Activated CD8-positive, alpha-beta memory T cell treated with anti-CD3 and anti-CD28 coated beads, Interleukin-2, amount 50 U/mL, for 4 hours (primary cell): ENCODE data around the gene CLPSL1.
A peak's percentile ranks its signal among the peaks of the same experiment; 100 is the strongest.

Experiments
- DNase-seq: peaks from one replicate; pipeline ENCODE4 v3.0.0-alpha.2; 2020

CLPSL1 gene

DNA sequence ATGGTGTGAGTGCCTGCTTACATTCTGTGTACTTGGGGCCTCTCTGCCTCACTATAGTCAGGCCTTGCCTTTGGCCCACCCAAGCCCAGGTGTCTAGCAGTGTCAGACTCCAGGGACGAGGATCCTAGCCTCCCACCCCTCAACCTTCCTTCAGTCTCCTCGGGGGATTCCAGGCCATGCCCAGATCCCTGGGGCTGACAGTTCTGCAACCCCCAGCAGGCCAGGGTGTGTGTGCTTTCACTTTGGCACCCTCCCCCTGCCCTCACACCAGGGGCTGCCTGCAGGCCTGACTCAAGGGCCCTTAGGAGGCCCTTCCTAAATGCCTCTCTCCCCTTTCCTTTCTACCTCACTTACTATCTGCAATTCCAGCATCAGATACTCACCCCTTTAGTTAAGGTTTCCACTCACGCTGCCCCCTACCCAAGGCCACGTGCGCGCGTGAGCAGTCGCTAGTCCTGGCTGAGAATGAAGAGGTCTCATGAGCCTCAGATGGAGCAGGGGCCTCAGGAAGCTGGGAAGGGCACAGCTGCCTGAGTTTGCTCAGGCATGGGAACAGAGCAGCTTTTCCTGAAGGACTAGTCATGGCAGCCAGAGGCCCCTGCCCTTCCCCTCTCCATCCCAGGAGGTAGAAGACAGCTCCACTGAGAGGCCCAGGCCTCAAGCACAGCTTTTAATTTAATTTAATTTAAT lies 17.2 kb downstream of the CLPSL1 start:
- no peak for DNase-seq

DNA sequence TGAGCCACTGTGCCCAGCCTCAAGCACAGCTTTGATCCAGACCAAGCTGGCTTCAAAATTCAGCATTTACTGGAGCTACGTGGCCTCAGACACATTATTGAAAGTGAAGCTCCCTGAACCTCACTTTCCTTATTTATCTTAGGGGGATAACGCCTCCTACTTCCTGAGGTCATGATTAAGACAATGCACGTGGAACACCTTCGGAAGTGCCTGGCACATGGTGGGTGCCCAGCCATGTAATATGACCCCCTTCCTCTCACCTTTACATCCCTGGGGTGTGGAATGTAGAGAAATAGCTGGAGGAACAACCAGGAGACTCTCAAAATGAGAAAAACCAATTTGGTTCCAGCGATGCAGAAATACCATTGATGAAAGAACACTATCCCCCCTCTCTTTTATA lies 17.9 kb downstream of the CLPSL1 start:
- DNase-seq, result no peak

DNA sequence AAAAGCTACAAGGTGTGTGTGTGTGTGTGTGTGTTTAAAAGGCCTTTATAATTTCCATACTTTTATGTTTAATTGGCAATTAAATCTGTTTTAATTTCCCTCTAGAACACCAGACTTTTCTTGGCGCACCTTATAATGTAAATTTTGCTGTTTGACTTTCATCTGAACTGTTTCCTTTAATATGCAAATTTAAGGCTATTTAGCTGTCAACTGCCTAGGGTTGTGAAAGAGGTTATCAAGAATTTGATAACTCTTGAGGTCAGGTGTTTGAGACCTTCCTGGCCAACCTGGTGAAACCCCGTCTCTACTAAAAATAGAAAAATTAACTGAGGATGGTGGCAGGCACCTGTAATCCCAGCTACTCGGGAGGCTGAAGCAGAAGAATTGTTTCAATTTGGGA lies 20.3 kb downstream of the CLPSL1 start:
- DNase-seq, result no peak

DNA sequence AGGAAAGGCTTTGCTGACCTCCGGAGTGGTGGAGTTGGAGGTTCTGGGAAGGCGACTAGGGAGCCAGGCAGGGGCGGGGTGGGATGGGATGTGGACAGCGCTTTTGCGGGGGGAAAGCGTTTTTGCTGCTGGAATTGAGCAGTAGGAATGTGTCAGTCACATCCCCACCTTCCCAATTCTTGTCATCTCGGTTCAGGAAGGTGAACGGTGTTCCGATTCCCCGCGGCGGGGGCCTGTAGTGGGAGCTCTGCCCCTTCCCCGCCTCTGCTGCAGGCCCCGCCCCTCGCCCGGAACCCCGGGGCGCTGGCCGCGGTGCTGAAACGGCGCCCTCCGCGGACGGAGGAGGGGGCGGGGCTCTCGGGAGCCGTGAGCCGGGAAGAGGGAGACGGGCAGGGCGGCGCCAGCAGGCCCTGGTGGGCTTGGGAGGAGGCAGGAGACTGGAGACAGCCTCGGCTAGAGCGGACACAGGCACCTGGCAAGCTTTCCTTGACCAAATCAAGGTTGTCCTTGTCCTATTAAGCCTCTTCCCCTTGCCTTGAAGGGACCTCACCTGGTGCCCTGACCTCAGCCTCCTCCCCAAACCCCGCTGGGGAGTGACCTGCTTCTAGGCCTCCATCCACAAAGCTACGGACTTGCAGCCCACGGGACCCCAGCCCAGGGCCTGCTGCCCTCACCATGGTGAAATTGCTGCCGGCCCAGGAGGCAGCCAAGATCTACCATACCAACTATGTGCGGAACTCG lies 24.3 kb downstream of the CLPSL1 start, which contains the start of gene LHFPL5:
TSS of gene LHFPL5 (plus strand) at position 357 of the 741 bp plus-strand sequence. CDS start at position 676, 319 bp downstream.
- DNase-seq, result peak; percentile 35

DNA sequence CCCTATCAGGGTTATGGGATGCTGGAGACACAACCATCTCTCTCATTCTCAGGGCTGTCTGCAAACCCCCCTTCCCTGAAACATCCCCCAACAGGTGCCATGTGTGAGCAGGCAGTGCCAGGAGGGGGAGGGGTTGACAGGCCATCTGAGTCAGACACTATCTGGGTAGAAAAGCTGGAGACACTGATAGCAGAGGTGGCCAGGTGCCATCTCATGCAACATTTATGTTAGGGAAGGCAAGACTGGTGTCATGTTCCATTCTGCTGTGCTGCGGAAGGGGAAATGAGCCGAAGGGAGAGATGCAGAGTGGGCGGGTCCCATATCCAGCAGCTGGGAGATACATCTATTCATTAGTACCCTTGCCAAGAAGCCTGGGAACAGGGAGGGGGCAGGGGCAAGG lies 27.9 kb downstream of the CLPSL1 start:
- no peak for DNase-seq

DNA sequence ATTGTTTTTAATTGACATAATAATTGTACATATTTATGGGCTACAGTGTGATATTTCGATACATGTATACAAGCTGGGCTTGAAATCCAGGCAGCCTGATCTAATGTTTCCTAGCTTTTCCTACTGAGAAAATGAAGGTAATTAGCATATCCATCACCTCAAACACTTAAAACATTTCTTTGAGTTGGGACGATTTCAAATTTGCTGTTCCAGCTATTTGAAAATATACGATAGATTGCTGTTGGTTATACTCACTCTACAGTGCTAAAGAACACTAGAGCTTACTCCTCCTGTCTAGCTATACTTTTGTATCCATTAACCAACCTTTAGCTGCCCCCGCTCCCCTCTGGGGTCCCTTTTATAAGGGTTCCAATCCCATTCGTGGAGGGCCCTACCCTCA lies 29.0 kb downstream of the CLPSL1 start:
- DNase-seq, result no peak

DNA sequence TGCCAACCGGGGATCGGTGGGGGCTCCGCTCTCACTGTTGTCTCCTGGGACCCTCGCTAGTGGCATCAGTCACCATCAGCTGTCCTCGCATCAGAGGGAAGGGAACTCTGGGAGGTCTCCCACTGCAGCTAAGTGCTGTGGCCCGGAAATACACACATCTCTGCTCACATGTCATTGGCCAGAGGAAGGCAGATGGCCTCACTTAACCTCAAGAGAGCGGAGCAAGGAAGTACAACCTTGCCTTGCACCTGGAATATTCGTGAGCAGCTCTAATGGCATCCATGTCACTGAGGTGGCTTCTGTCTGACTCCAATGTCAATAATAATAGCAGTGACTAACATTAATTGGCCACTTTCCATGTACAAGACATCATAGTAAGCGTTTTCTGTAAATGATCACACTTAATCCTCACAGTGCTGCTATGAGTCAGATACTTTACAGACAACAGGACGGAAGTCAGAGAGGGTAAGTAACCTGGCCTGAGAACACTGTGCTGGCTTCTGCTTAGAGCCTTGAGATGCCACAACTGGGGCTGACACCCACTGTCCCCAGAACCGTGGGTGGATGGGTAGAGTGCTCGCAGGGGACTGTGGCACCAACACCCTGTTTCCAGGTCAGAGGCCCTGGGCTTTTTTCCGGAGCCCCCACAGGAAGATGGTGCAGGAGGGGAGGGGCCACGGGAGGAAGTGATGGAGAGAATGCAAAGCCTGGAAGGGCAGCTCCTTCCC lies 30.3 kb downstream of the CLPSL1 start:
- DNase-seq, result no peak

DNA sequence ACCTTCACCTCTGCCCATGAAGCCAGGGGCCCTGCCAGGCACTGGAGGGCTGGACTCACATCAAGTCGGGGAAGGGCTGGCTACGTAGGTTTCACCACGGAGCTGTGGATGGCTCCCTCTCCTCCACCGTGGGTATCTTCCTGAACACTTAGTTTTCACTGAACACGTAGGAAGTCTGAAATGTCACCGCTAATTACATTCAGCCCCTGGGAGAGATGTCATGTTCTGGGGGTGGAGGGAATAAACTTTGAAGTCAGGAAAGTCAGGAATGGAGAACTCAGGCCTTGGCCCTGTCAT lies 30.8 kb downstream of the CLPSL1 start:
- DNase-seq, result no peak

DNA sequence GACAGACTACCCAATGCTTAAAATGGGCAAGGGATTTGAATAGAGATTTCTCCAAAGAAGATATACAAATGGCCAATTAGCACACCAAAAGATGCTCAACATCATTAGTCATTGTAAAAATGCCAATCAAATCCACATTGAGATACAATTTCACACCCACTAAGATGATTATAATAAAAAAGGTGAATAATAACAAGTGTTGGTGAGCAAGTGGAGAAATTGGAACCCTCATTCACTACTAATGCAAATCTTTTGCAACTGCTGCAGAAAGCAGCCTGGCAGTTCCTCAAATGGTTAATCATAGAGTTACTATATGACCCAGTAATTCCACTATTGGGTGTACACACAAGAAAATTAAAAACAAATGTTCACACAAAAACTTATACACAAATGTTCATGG lies 36.7 kb downstream of the CLPSL1 start:
- no peak for DNase-seq

DNA sequence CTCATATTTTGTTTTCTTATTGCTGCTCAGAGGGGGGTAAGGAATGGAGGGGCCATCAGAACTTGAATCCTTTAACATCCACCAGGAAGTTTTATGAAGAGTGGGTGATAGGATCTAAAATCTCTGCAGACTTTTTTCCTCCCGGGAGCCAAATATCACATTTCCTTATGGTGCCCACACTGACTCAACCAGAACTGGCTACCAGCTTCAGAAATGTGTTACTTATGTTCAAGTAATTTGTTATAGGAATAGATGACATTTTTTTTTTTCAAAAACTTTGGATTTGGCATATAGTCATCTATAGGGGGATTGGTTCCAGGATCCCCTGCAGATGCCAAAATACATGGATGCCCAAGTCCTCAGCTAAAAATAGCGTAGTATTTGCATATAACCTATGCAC lies 42.8 kb downstream of the CLPSL1 start:
- no peak for DNase-seq

DNA sequence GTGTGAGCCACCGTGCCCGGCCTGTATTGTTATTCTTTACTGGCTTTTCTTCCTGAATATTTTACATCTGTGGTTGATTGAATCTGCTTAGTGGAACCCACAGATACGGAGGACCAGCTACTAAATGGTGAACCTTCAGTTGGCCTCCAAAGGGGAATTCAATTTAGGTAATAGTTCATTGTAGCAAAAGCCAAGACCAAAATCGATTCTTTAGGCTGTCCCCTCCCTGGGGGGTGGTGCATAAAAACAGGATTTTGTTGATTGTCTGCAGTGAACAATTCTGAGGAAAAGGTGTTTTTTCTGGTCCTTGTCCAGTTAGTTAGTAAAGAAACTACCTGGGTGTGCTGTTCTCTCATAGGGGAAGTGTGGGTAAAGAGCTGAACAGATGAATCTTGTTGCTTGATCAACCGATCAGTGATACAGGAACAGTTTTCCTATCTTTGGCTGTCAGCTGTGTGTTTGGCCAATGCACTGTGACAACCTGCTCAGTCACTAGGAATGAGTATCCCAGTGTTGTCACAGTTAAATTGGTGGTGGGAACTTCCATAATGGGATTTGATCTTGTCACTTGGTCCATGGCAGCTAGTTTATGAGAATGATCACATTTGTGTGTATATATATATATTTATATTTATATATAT lies 43.9 kb downstream of the CLPSL1 start:
- DNase-seq, result no peak

DNA sequence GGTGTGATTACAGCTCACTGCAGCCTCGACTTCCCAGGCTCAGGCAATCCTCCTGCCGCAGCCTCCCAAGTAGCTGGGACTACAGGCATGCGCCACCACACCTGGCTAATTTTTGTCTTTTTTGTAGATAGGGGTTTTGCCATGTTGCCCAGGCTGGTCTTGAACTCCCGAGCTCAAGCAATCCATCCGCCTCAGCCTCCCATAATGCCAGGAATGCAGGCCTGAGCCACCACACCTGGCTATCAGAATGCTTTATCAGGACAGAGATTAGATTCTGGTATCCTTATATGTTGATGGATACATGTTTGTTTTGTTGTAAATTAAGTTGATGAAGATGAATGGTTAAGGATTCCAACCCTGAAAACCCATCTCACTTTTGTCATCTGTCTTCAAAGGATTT lies 48.5 kb downstream of the CLPSL1 start:
- DNase-seq, result no peak

DNA sequence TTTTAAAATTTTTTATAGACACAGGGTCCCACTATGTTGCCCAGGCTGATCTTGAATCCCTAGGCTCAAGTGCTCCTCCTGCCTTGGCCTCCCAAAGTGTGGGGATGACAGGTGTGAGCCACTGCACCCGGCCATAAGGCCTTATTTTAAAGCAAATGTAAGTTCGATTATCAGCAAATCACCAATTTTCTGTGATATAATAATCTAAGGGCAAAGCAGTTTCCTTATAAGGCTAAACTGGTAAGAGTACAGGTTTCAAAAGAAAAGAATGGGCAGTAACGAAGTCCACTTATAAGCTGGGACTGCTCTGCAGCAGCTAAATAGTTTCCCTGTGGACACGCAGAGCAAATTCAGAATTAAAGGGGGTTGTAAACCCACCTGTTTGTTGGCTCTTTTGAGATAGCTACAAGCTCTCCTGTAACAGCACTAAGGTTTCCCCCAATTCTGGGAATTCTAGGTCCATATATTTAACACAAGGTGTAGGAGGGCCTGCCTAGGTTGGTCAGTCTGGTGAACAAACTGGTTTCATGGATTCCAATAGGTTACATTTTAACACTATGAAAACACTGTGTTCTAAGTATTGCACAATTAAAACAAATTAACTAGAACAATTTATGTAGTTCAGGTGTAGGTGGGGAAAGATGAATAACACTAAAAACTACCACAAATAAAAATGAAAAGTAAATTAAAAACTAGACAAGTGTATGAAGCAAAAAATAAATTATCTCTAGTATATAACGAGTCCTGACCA lies 50.6 kb downstream of the CLPSL1 start:
- no peak for DNase-seq

DNA sequence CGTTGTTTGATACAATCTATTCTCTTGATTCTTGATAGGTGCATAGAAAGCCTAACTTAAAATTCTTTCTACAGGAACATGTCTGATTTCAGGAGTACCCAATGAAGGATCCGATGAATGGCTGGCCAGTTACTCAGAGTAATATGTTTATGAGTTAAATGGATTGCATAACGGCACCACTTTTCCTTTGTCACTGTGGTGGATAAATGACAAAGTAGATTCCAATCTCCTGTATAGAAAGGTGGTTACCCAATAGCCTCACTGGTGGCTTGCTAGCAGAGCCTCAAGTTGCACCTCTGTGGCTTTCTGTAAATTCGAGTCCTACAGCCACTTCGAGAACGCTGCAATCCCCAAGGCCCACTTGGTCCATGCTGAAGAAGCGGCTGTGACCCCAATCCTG lies 52.7 kb downstream of the CLPSL1 start:
- no peak for DNase-seq
